BLaER1 (cell line): Measurements from ENCODE around the gene COMT.

Experiments used
- H3K27ac ChIP-seq: shearing (Covaris generic); formaldehyde crosslinking; 2 replicates; pipeline ENCODE4 v1.8.1; 2022
- H3K27me3 ChIP-seq: shearing (Covaris generic); formaldehyde crosslinking; 2 replicates; pipeline ENCODE4 v1.8.1; 2022
- H3K36me3 ChIP-seq: shearing (Covaris generic); formaldehyde crosslinking; 2 replicates; pipeline ENCODE4 v1.8.1; 2022
- H3K4me1 ChIP-seq: shearing (Covaris generic); formaldehyde crosslinking; 2 replicates; pipeline ENCODE4 v1.8.1; 2022
- H3K4me2 ChIP-seq: shearing (Covaris generic); formaldehyde crosslinking; 2 replicates; pipeline ENCODE4 v1.8.1; 2022
- H3K4me3 ChIP-seq: shearing (Covaris generic); formaldehyde crosslinking; 2 replicates; pipeline ENCODE4 v1.8.1; 2022
- H3K9ac ChIP-seq: shearing (Covaris generic); formaldehyde crosslinking; 2 replicates; pipeline ENCODE4 v1.8.1; 2022
- H3K9me3 ChIP-seq: shearing (Covaris generic); formaldehyde crosslinking; 2 replicates; pipeline ENCODE4 v1.8.1; 2022
- H4K20me1 ChIP-seq: shearing (Covaris generic); formaldehyde crosslinking; 2 replicates; pipeline ENCODE4 v1.8.1; 2022
- Cebpa-rat ChIP-seq: shearing (Covaris generic); IDR thresholded peaks from 2 replicates; pipeline ENCODE4 v1.8.1; 2022

The COMT gene

GRCh38 chr22:19972652-19973550, 31.3 kb downstream of the COMT start:
- Histone ChIP-seq H4K20me1 (peaks cover 45% of the 10 kb centered on the region), H3K4me3 (no peak overlapping the region), H3K9ac (no peak overlapping the region), H3K9me3 (no peaks in the 10 kb centered on the region), H3K36me3 (peaks cover 66% of the 10 kb centered on the region), H3K4me2 (no peak overlapping the region), H3K27ac (0 out of 2 replicates have a peak overlapping the region, but pooled peaks have one; percentile 6), H3K4me1 (peaks cover 47% of the 10 kb centered on the region), H3K27me3 (no peaks in the 10 kb centered on the region)
- TF ChIP-seq Cebpa-rat: no peak

GRCh38 chr22:19973551-19974267, 32.1 kb downstream of the COMT start:
- no peak overlapping the region for H3K4me3 ChIP-seq
- 0 out of 2 replicates have a peak overlapping the region, but pooled peaks have one; percentile 6 for H3K27ac ChIP-seq
- no peak for TF ChIP-seq Cebpa-rat
- H3K27me3 ChIP-seq: no peaks in the 10 kb centered on the region
- no peak overlapping the region for H3K9ac ChIP-seq
- peaks cover 47% of the 10 kb centered on the region for H3K4me1 ChIP-seq
- peak overlapping the region; percentile 79 for H3K4me2 ChIP-seq
- H3K9me3 ChIP-seq: no peaks in the 10 kb centered on the region
- H4K20me1 ChIP-seq: peaks cover 37% of the 10 kb centered on the region
- H3K36me3 ChIP-seq: peaks cover 66% of the 10 kb centered on the region

GRCh38 chr22:19974268-19974861, 32.8 kb downstream of the COMT start:
- peak overlapping the region; percentile 79 for H3K4me2 ChIP-seq
- peaks cover 31% of the 10 kb centered on the region for H4K20me1 ChIP-seq
- H3K9me3 ChIP-seq: no peaks in the 10 kb centered on the region
- peak overlapping the region; percentile 74 for H3K27ac ChIP-seq
- TF ChIP-seq Cebpa-rat: no peak
- no peaks in the 10 kb centered on the region for H3K27me3 ChIP-seq
- H3K36me3 ChIP-seq: peaks cover 66% of the 10 kb centered on the region
- peaks cover 47% of the 10 kb centered on the region for H3K4me1 ChIP-seq
- no peak overlapping the region for H3K9ac ChIP-seq
- H3K4me3 ChIP-seq: no peak overlapping the region

- Histone ChIP-seq H3K27ac (peak overlapping the region; percentile 74), H3K27me3 (no peaks in the 10 kb centered on the region), H3K4me1 (peaks cover 47% of the 10 kb centered on the region), H3K9ac (peak overlapping the region; percentile 64), H3K9me3 (no peaks in the 10 kb centered on the region), H3K4me2 (peak overlapping the region; percentile 79), H3K4me3 (no peak overlapping the region; the same call in 1 of the 2 replicates), H4K20me1 (peaks cover 24% of the 10 kb centered on the region), H3K36me3 (peaks cover 67% of the 10 kb centered on the region)
- TF ChIP-seq Cebpa-rat: no peak
Observed at GRCh38 chr22:19974935-19975706, 33.5 kb downstream of the COMT start.

GRCh38 chr22:19975707-19976035, 34.1 kb downstream of the COMT start:
- peaks cover 46% of the 10 kb centered on the region for H3K4me1 ChIP-seq
- H3K4me2 ChIP-seq: peak overlapping the region; percentile 79
- no peak overlapping the region for H3K4me3 ChIP-seq
- no peaks in the 10 kb centered on the region for H3K27me3 ChIP-seq
- H3K27ac ChIP-seq: peak overlapping the region; percentile 74
- TF ChIP-seq Cebpa-rat: no peak
- peaks cover 70% of the 10 kb centered on the region for H3K36me3 ChIP-seq
- H3K9me3 ChIP-seq: no peaks in the 10 kb centered on the region
- peaks cover 20% of the 10 kb centered on the region for H4K20me1 ChIP-seq
- H3K9ac ChIP-seq: peak overlapping the region; percentile 64

GRCh38 chr22:19976671-19977070, 35.1 kb downstream of the COMT start:
- H3K36me3 ChIP-seq: peaks cover 70% of the 10 kb centered on the region
- no peak overlapping the region for H3K4me2 ChIP-seq

GRCh38 chr22:19977296-19978243, 36.0 kb downstream of the COMT start:
- no peaks in the 10 kb centered on the region for H3K9me3 ChIP-seq
- H4K20me1 ChIP-seq: peaks cover 16% of the 10 kb centered on the region
- peaks cover 38% of the 10 kb centered on the region for H3K4me1 ChIP-seq
- no peak for TF ChIP-seq Cebpa-rat
- H3K4me3 ChIP-seq: no peak overlapping the region
- peak overlapping the region; percentile 74; the same call in 1 of the 2 replicates for H3K27ac ChIP-seq
- no peaks in the 10 kb centered on the region for H3K27me3 ChIP-seq
- no peak overlapping the region for H3K4me2 ChIP-seq
- no peak overlapping the region for H3K9ac ChIP-seq
- peaks cover 69% of the 10 kb centered on the region for H3K36me3 ChIP-seq

More at GRCh38 chr22:19976671-19977070, 35.1 kb downstream of the COMT start:
- Histone ChIP-seq H3K27me3 (no peaks in the 10 kb centered on the region), H3K9ac (no peak overlapping the region), H3K4me1 (peaks cover 36% of the 10 kb centered on the region), H3K4me3 (no peak overlapping the region), H3K27ac (peak overlapping the region; percentile 74), H3K9me3 (no peaks in the 10 kb centered on the region), H4K20me1 (peaks cover 10% of the 10 kb centered on the region; the same call in 1 of the 2 replicates)
- TF ChIP-seq Cebpa-rat: no peak

GRCh38 chr22:19978748-19979147, 37.2 kb downstream of the COMT start:
- Histone ChIP-seq H3K36me3 (peaks cover 58% of the 10 kb centered on the region), H4K20me1 (peaks cover 27% of the 10 kb centered on the region), H3K27me3 (no peaks in the 10 kb centered on the region), H3K9me3 (no peaks in the 10 kb centered on the region), H3K4me2 (no peak overlapping the region), H3K27ac (no peak overlapping the region), H3K4me3 (no peak overlapping the region), H3K9ac (no peak overlapping the region), H3K4me1 (peaks cover 44% of the 10 kb centered on the region)
- no peak for TF ChIP-seq Cebpa-rat
